GM21526 (cell line): ENCODE results near the gene LEPROT.
"Not testable (repeated sequence)": the region's sequence is repeated elsewhere in the genome, so short reads cannot be mapped to it uniquely, and the experiment has no call there.

Experiments
- ATAC-seq: cut with Tn5 transposase; IDR thresholded peaks from one replicate; pipeline ENCODE4 v1.9.1; 2021; ENCODE audit warnings: moderate library complexity; ENCODE audit not compliant: unreplicated experiment, low FRiP score

LEPROT gene

GRCh38 chr1:65434760-65435159 is 14.3 kb downstream of the LEPROT start:
- no peak for ATAC-seq

GRCh38 chr1:65435987-65436386 is 15.5 kb downstream of the LEPROT start:
- ATAC-seq, result no peak

GRCh38 chr1:65437616-65438015 is 17.1 kb downstream of the LEPROT start:
- no peak for ATAC-seq

GRCh38 chr1:65440322-65440900 is 19.9 kb downstream of the LEPROT start:
- no peak for ATAC-seq

GRCh38 chr1:65440915-65441314 is 20.4 kb downstream of the LEPROT start:
- no peak for ATAC-seq

GRCh38 chr1:65441464-65441863 is 21.0 kb downstream of the LEPROT start:
- no peak for ATAC-seq

GRCh38 chr1:65442442-65442841 is 22.0 kb downstream of the LEPROT start:
- no peak for ATAC-seq

- no peak for ATAC-seq
These were observed 23.2 kb downstream of the LEPROT start for GRCh38 chr1:65443647-65444046.

- no peak for ATAC-seq
These were observed 23.7 kb downstream of the LEPROT start for GRCh38 chr1:65444128-65444640.

GRCh38 chr1:65445837-65446236 is 25.4 kb downstream of the LEPROT start:
- ATAC-seq, result no peak

GRCh38 chr1:65449214-65449823 is 28.9 kb downstream of the LEPROT start:
- ATAC-seq, result no peak

GRCh38 chr1:65455678-65456077 is 35.2 kb downstream of the LEPROT start:
- ATAC-seq, result not testable (repeated sequence)

GRCh38 chr1:65456481-65456880 is 36.0 kb downstream of the LEPROT start:
- no peak for ATAC-seq

GRCh38 chr1:65457868-65458267 is 37.4 kb downstream of the LEPROT start:
- ATAC-seq, result no peak

- peak; percentile 21 for ATAC-seq
These were observed 38.4 kb downstream of the LEPROT start for GRCh38 chr1:65458730-65459396.

GRCh38 chr1:65459397-65459768 is 38.9 kb downstream of the LEPROT start:
- ATAC-seq, result peak; percentile 83

GRCh38 chr1:65465837-65466236 is 45.4 kb downstream of the LEPROT start:
- ATAC-seq, result not testable (repeated sequence)

- ATAC-seq, result no peak
These were observed 47.1 kb downstream of the LEPROT start for GRCh38 chr1:65467536-65467935.

GRCh38 chr1:65469126-65469888 is 48.8 kb downstream of the LEPROT start:
- no peak for ATAC-seq

- no peak for ATAC-seq
These were observed 49.4 kb downstream of the LEPROT start for GRCh38 chr1:65469889-65470340.

- ATAC-seq, result no peak
These were observed 50.3 kb downstream of the LEPROT start for GRCh38 chr1:65470766-65471165.
